Measurements from ENCODE around the gene CUBN. TPM values are rescaled to one million over a fixed set of nuclear protein-coding genes. Genes with fewer than 3 reads are reported as not detected.

Gene CUBN
- total RNA-seq, 1 donor from 2014 or later = 2.5 TPM

GRCh38 chr10:16902606-16903005, 227.0 kb downstream of the CUBN start:
- H3K4me1 Mint-ChIP-seq = no peaks in the 10 kb centered on the region
- H3K4me3 Mint-ChIP-seq = no peak overlapping the region
- DNase-seq (no peak), ATAC-seq (ENCODE audit: low read depth) (no peak)
- H3K9me3 Mint-ChIP-seq = no peaks in the 10 kb centered on the region
- POLR2A ChIA-PET = no interaction called here
- H3K27me3 Mint-ChIP-seq = no peaks in the 10 kb centered on the region
- H3K27ac Mint-ChIP-seq = no peak overlapping the region
- H3K36me3 Mint-ChIP-seq (ENCODE audit: low read depth) = peaks cover 1% of the 10 kb centered on the region
- CTCF ChIA-PET = no interaction called here
- no peak for TF ChIP-seq CTCF (IDR thresholded peaks at IDR 0.05)
- intact Hi-C loops (cut with micrococcal nuclease) = no loop called here

GRCh38 chr10:16901106-16901505, 228.5 kb downstream of the CUBN start:
- no peaks in the 10 kb centered on the region for H3K27me3 Mint-ChIP-seq
- no peak overlapping the region for H3K4me3 Mint-ChIP-seq

GRCh38 chr10:16896993-16897392, 232.6 kb downstream of the CUBN start:
- POLR2A ChIA-PET = no interaction called here
- intact Hi-C loops (cut with micrococcal nuclease) = no loop called here
- H3K36me3 Mint-ChIP-seq (ENCODE audit: low read depth) = no peaks in the 10 kb centered on the region
- no peak for TF ChIP-seq CTCF (IDR thresholded peaks at IDR 0.05)
- no peaks in the 10 kb centered on the region for H3K9me3 Mint-ChIP-seq
- DNase-seq = no peak
- ATAC-seq (ENCODE audit: low read depth) = no peak
- H3K27me3 Mint-ChIP-seq = peaks cover 1% of the 10 kb centered on the region
- no peak overlapping the region for H3K27ac Mint-ChIP-seq
- CTCF ChIA-PET = no interaction called here
- no peaks in the 10 kb centered on the region for H3K4me1 Mint-ChIP-seq
- no peak overlapping the region for H3K4me3 Mint-ChIP-seq

More at GRCh38 chr10:16901106-16901505, 228.5 kb downstream of the CUBN start:
- ATAC-seq (ENCODE audit: low read depth) = no peak
- CTCF ChIA-PET = no interaction called here
- POLR2A ChIA-PET = no interaction called here
- H3K36me3 Mint-ChIP-seq (ENCODE audit: low read depth) = peaks cover 1% of the 10 kb centered on the region
- H3K4me1 Mint-ChIP-seq = no peaks in the 10 kb centered on the region
- no peak for TF ChIP-seq CTCF (IDR thresholded peaks at IDR 0.05)
- no peak for DNase-seq
- intact Hi-C loops (cut with micrococcal nuclease) = no loop called here
- no peaks in the 10 kb centered on the region for H3K9me3 Mint-ChIP-seq
- no peak overlapping the region for H3K27ac Mint-ChIP-seq

- ChIA-PET POLR2A (no interaction called here), CTCF (no interaction called here)
- no peak for ATAC-seq (ENCODE audit: low read depth)
- H3K27me3 Mint-ChIP-seq = peaks cover 3% of the 10 kb centered on the region
- H3K36me3 Mint-ChIP-seq (ENCODE audit: low read depth) = no peaks in the 10 kb centered on the region
- H3K9me3 Mint-ChIP-seq = no peaks in the 10 kb centered on the region
- no peak overlapping the region for H3K27ac Mint-ChIP-seq
- TF ChIP-seq CTCF (IDR thresholded peaks at IDR 0.05) = no peak
- H3K4me3 Mint-ChIP-seq = no peak overlapping the region
- peaks cover 10% of the 10 kb centered on the region for H3K4me1 Mint-ChIP-seq
- DNase-seq = no peak
- intact Hi-C loops (cut with micrococcal nuclease) = loop anchor here (5.0 kb wide), 1 partner anchor 132 kb away; no protein-coding TSS in a partner anchor
Measured at GRCh38 chr10:16894821-16895220, 234.8 kb downstream of the CUBN start.

GRCh38 chr10:16893664-16894063, 235.9 kb downstream of the CUBN start:
- Mint-ChIP-seq H3K4me3 (no peak overlapping the region), H3K27me3 (peaks cover 3% of the 10 kb centered on the region), H3K4me1 (peaks cover 10% of the 10 kb centered on the region), H3K36me3 (ENCODE audit: low read depth) (no peaks in the 10 kb centered on the region), H3K27ac (no peak overlapping the region), H3K9me3 (no peaks in the 10 kb centered on the region)
- intact Hi-C loops (cut with micrococcal nuclease) = loop anchor here (5.0 kb wide), 1 partner anchor 134 kb away; no protein-coding TSS in a partner anchor
- ChIA-PET POLR2A (no interaction called here), CTCF (no interaction called here)
- ATAC-seq (ENCODE audit: low read depth) (no peak), DNase-seq (no peak)
- TF ChIP-seq CTCF (IDR thresholded peaks at IDR 0.05) = no peak

All from activated B cell treated with CpG ODN at 0.5 μM for 24 hours (primary cell).